CD14-positive monocyte (primary cell): Measurements from ENCODE around the gene IGSF9. TPM values are rescaled to one million over a fixed set of nuclear protein-coding genes. Genes with fewer than 3 reads are reported as not detected.

Experiments used
- DNase-seq, 3 donors: peaks; one replicate each; pipeline ENCODE4 v3.0.0-alpha.2; 2011 to 2022
- H2AFZ ChIP-seq: 2 replicates; pipeline ENCODE4 v1.6.0; 2012; ENCODE audit warnings: mild to moderate bottlenecking, low read depth, low read length, inconsistent platforms; ENCODE audit not compliant: insufficient read depth, poor library complexity, severe bottlenecking
- H3K27ac ChIP-seq, 2 donors: 1 replicate in 1 of 2; 2 replicates in 1 of 2; pipeline ENCODE4 v1.5.1; 2012 to 2013; ENCODE audit warnings: low read length in 2 of 2, control low read depth in 1 of 2, inconsistent platforms in 1 of 2, low read depth in 1 of 2, mild to moderate bottlenecking in 1 of 2
- H3K27me3 ChIP-seq, 2 donors: one replicate each; pipeline versions ENCODE4 v1.6.0 to v1.6.1; 2011 to 2013; ENCODE audit warnings: low read length in 2 of 2; ENCODE audit not compliant: control insufficient read depth in 2 of 2, insufficient read depth in 2 of 2
- H3K36me3 ChIP-seq, 2 donors: replicated peaks in 1 of 2; 1 replicate in 1 of 2; 2 replicates in 1 of 2; pipeline versions ENCODE4 v1.5.1 to v1.6.1; 2012 to 2013; ENCODE audit warnings: low read length in 2 of 2, control low read depth in 1 of 2, inconsistent platforms in 1 of 2, mild to moderate bottlenecking in 1 of 2; ENCODE audit not compliant: insufficient read depth in 2 of 2, control insufficient read depth in 1 of 2
- H3K4me1 ChIP-seq, 2 donors: 1 replicate in 1 of 2; 2 replicates in 1 of 2; pipeline versions ENCODE4 v1.5.1 to v1.6.1; 2012 to 2013; ENCODE audit warnings: low read length in 2 of 2, control low read depth in 1 of 2, inconsistent platforms in 1 of 2, mild to moderate bottlenecking in 1 of 2, moderate library complexity in 1 of 2; ENCODE audit not compliant: insufficient read depth in 2 of 2, control insufficient read depth in 1 of 2
- H3K4me2 ChIP-seq: replicated peaks from 2 replicates; pipeline ENCODE3; 2012; ENCODE audit warnings: low read length, moderate library complexity, mild to moderate bottlenecking; ENCODE audit not compliant: poor library complexity, severe bottlenecking; ENCODE audit errors: extremely low read depth
- H3K4me3 ChIP-seq, 3 experiments: fragments of 200-600 bp in 1 of 3; sonication (generic) in 1 of 3; replicated peaks in 1 of 3; 1 replicate in 2 of 3; 2 replicates in 1 of 3; pipeline ENCODE4 v1.5.1; 2011 to 2013; ENCODE audit warnings: low read length in 3 of 3, mild to moderate bottlenecking in 3 of 3, control low read depth in 2 of 3, low read depth in 2 of 3, inconsistent platforms in 1 of 3, moderate library complexity in 1 of 3
- H3K79me2 ChIP-seq: 2 replicates; pipeline ENCODE4 v1.6.0; 2012; ENCODE audit warnings: mild to moderate bottlenecking, control low read depth, inconsistent platforms, low read length, moderate library complexity; ENCODE audit not compliant: insufficient read depth
- H3K9ac ChIP-seq: 2 replicates; pipeline ENCODE4 v1.6.0; 2017; ENCODE audit warnings: low read length, mild to moderate bottlenecking; ENCODE audit not compliant: insufficient read depth, poor library complexity, severe bottlenecking
- H3K9me3 ChIP-seq, 2 donors: replicated peaks in 1 of 2; 1 replicate in 1 of 2; 2 replicates in 1 of 2; pipeline versions ENCODE4 v1.5.1 to v1.6.1; 2012 to 2013; ENCODE audit warnings: low read length in 2 of 2, control low read depth in 1 of 2; ENCODE audit not compliant: control insufficient read depth in 1 of 2, insufficient read depth in 1 of 2
- H4K20me1 ChIP-seq: 2 replicates; pipeline ENCODE4 v1.6.0; 2012; ENCODE audit warnings: mild to moderate bottlenecking, low read length, control low read depth, moderate library complexity; ENCODE audit not compliant: insufficient read depth
- H3K27ac Mint-ChIP-seq, 7 donors: one replicate each; pipeline ENCODE4 v1.8.0; 2020; ENCODE audit warnings: mild to moderate bottlenecking in 7 of 7, mixed read lengths in 7 of 7, moderate library complexity in 6 of 7, inconsistent platforms in 2 of 7
- H3K27me3 Mint-ChIP-seq, 3 donors: one replicate each; pipeline ENCODE4 v1.8.0; 2021 to 2022; ENCODE audit warnings: low read depth in 3 of 3, mild to moderate bottlenecking in 3 of 3, mixed read lengths in 3 of 3, moderate library complexity in 3 of 3, inconsistent platforms in 1 of 3
- H3K36me3 Mint-ChIP-seq, 2 donors: one replicate each; pipeline ENCODE4 v1.8.0; 2020; ENCODE audit warnings: mixed read lengths in 2 of 2, inconsistent platforms in 1 of 2, mild to moderate bottlenecking in 1 of 2
- H3K4me1 Mint-ChIP-seq: one replicate; pipeline ENCODE4 v1.8.0; 2020; ENCODE audit warnings: mild to moderate bottlenecking, mixed read lengths
- H3K4me3 Mint-ChIP-seq, 2 donors: one replicate each; pipeline ENCODE4 v1.8.0; 2020; ENCODE audit warnings: mild to moderate bottlenecking in 2 of 2, mixed read lengths in 2 of 2, moderate library complexity in 1 of 2
- H3K9me3 Mint-ChIP-seq, 7 donors: one replicate each; pipeline ENCODE4 v1.8.0; 2020 to 2022; ENCODE audit warnings: mixed read lengths in 7 of 7, mild to moderate bottlenecking in 6 of 7, moderate library complexity in 6 of 7, inconsistent platforms in 2 of 7
- CTCF ChIP-seq: fragments of 200-600 bp; IDR thresholded peaks from one replicate; pipeline ENCODE4 v1.8.0; 2022; ENCODE audit warnings: antibody characterized with exemption, mild to moderate bottlenecking
- WGBS: methylation state at CpG from one replicate; pipeline ENCODE4 v1.1.5; 2013; ENCODE audit warnings: missing lambda C conversion rate; ENCODE audit not compliant: insufficient coverage; 5-methylcytosine and 5-hydroxymethylcytosine counted together
- intact Hi-C, 2 donors: fragments of 100-400 bp; cut with micrococcal nuclease; formaldehyde crosslinking; loops; one replicate each; pipeline versions ENCODE4 v1.15.0 to v1.15.1; 2023
- polyA plus RNA-seq, 3 donors: library from polyadenylated mRNA; depleted of rRNA in 1 of 3; unstranded in 2 of 3; stranded (reverse) in 1 of 3; fragments of 300-500 nt in 2 of 3; fragments of >200 nt in 1 of 3; fragmentation: Illumina TruSeq in 2 of 3; gene quantifications; 1 replicate in 2 of 3; 2 replicates in 1 of 3; pipeline ENCODE4 v1.2.3, GENCODE V29; 2012 to 2021

IGSF9 gene
- polyA plus RNA-seq, 3 donors, result 0.04 TPM; not detected in 2

DNA sequence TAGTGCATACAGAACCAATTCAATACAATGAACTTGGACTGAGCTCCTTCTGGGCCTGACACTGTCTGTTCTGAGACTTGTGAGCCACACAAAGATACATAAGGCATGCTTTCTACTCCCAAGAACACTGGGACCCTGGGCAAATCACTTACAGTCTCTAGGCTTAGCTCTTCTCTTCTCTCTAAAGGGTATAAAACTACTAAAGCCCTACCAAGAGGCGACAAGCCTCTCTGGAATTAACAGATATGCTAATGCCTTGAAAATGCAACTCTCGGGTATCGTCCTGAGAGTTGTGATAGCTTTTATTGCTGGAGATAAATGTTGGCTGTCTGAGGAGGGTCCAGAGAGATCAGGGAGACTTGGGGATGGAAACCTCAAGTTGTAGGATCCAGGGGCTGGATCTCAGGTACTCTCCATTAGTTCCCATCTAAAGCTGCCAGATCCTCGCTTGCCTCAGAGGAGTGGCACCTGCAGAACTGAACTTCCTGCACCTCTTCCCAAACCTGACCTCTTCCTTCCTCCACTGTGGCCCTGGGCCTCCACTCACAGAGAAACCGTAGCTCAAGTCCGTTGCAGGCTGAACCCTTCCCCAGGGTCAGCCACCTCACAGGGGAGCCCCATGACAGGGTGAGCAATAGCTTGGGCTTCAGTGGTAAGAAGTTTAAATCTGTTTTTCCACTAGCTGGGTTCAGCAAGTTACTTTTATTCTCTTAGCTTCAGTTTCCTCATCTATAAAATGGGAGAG is 33.9 kb downstream of the IGSF9 start:
- Histone ChIP-seq H3K4me1 (peaks cover 23 to 29% of the 10 kb centered on the region in 2 donors), H3K27me3 (no peaks in the 10 kb centered on the region), H3K79me2 (no peaks in the 10 kb centered on the region), H3K36me3 (peaks cover 9 to 19% of the 10 kb centered on the region in 2 donors), H3K9me3 (no peaks in the 10 kb centered on the region), H3K4me2 (no peak overlapping the region), H4K20me1 (peaks cover 5% of the 10 kb centered on the region), H3K27ac (peak overlapping the region; percentile 34 to 92), H2AFZ (no peak overlapping the region), H3K4me3 (no peak overlapping the region), H3K9ac (peak overlapping the region; percentile 51)
- Mint-ChIP-seq H3K9me3 (no peaks in the 10 kb centered on the region), H3K4me3 (no peak overlapping the region), H3K36me3 (peaks cover 32 to 36% of the 10 kb centered on the region in 2 donors), H3K4me1 (peaks cover 37% of the 10 kb centered on the region), H3K27me3 (peaks cover 0 to 3% (median 1%) of the 10 kb centered on the region in 3 donors), H3K27ac (peak overlapping the region; percentile 91 to 99 (median 97))
- no peak for TF ChIP-seq CTCF
- peak; percentile 54 to 76 (median 64) for DNase-seq
- WGBS, result 50% methylated on average over 2 of the region's 6 CpGs
- intact Hi-C loops, result no loop called here

GRCh38 chr1:159908031-159908940 is 37.1 kb downstream of the IGSF9 start:
- H3K27me3 Mint-ChIP-seq, result peaks cover 0 to 3% (median 0%) of the 10 kb centered on the region in 3 donors
- H3K4me3 Mint-ChIP-seq, result no peak overlapping the region
- Histone ChIP-seq H3K4me1 (peaks cover 23 to 29% of the 10 kb centered on the region in 2 donors), H3K79me2 (no peaks in the 10 kb centered on the region), H3K27me3 (no peaks in the 10 kb centered on the region), H3K4me2 (no peak overlapping the region), H3K9me3 (peaks cover 0 to 2% of the 10 kb centered on the region in 2 donors), H3K27ac (no peak overlapping the region), H4K20me1 (no peaks in the 10 kb centered on the region), H3K4me3 (no peak overlapping the region), H2AFZ (no peak overlapping the region), H3K9ac (no peak overlapping the region), H3K36me3 (no peaks in the 10 kb centered on the region)
- peaks cover 0 to 8% (median 2%) of the 10 kb centered on the region in 7 donors for H3K9me3 Mint-ChIP-seq
- H3K27ac Mint-ChIP-seq, result peak overlapping the region in 6 of 7 donors; percentile 23 to 83 (median 52)
- peaks cover 9 to 10% of the 10 kb centered on the region in 2 donors for H3K36me3 Mint-ChIP-seq
- TF ChIP-seq CTCF, result no peak
- WGBS, result 96% methylated on average over 5 of the region's 9 CpGs
- intact Hi-C loops, result no loop called here
- no peak for DNase-seq
- H3K4me1 Mint-ChIP-seq, result peaks cover 36% of the 10 kb centered on the region
